Endothelial cell of umbilical vein (primary cell): ENCODE data around the gene LRRC28. TPM values are rescaled to one million over a fixed set of nuclear protein-coding genes. Genes with fewer than 3 reads are reported as not detected.

Experiments
- BruUV-seq: library from RNA; stranded (reverse); fragments of 400-500 nt; replicated peaks from 2 replicates; lab custom pipeline; 2021; lab: Mats Ljungman, UMichigan
- CTCF ChIA-PET: fragments of 300-600, 350-600 bp; sonication (Branson Sonifier 250); formaldehyde crosslinking; loops from one replicate; lab custom pipeline; 2021; ENCODE audit warnings: antibody characterized with exemption, inconsistent platforms; lab: Charles Lee
- POLR2A ChIA-PET: fragments of 300-600, 350-600 bp; sonication (Branson Sonifier 250); formaldehyde crosslinking; loops from one replicate; lab custom pipeline; 2021; ENCODE audit warnings: antibody characterized with exemption, inconsistent platforms; lab: Charles Lee
- DNase-seq: peaks from one replicate; pipeline ENCODE4 v3.0.0-alpha.2; 2011; ENCODE audit warnings: low read depth, low spot score
- FAIRE-seq: peaks from 2 replicates; lab custom pipeline; 2011; peaks lifted over from hg19 to GRCh38; lab: Jason Lieb, UNC
- H2AFZ ChIP-seq: 2 replicates; pipeline ENCODE4 v1.6.0; 2012; ENCODE audit warnings: low read depth, low read length, control low read depth, inconsistent platforms
- H3K27ac ChIP-seq: 2 replicates; pipeline ENCODE4 v1.5.1; 2011; ENCODE audit warnings: low read depth, mild to moderate bottlenecking, control low read depth, low read length, moderate library complexity; ENCODE audit not compliant: insufficient read depth
- H3K27me3 ChIP-seq, 2 experiments: 2 replicates each; pipeline versions ENCODE4 v1.6.0 to v1.6.1; 2011; ENCODE audit warnings: low read length in 2 of 2, mixed read lengths in 1 of 2; ENCODE audit not compliant: control insufficient read depth in 2 of 2, insufficient read depth in 2 of 2
- H3K36me3 ChIP-seq, 2 experiments: 2 replicates in 1 of 2; 3 replicates in 1 of 2; pipeline ENCODE4 v1.5.1; 2011; ENCODE audit warnings: low read length in 2 of 2, mild to moderate bottlenecking in 1 of 2, moderate library complexity in 1 of 2; ENCODE audit not compliant: control insufficient read depth in 2 of 2, insufficient read depth in 2 of 2; ENCODE audit errors: extremely low read depth in 1 of 2
- H3K4me1 ChIP-seq: 3 replicates; pipeline ENCODE4 v1.5.1; 2011; ENCODE audit warnings: mild to moderate bottlenecking, low read length; ENCODE audit not compliant: control insufficient read depth, insufficient read depth; ENCODE audit errors: extremely low read depth
- H3K4me2 ChIP-seq: 2 replicates; pipeline ENCODE4 v1.6.1; 2011; ENCODE audit warnings: low read length, control low read depth, mixed read lengths; ENCODE audit not compliant: insufficient read depth
- H3K4me3 ChIP-seq, 3 experiments: fragments of 200-600 bp in 1 of 3; sonication (generic), shearing (Covaris generic) in 1 of 3; replicated peaks in 1 of 3; 2 replicates each; pipeline ENCODE4 v1.5.1; 2011 to 2016; ENCODE audit warnings: control low read depth in 3 of 3, low read length in 3 of 3, mild to moderate bottlenecking in 2 of 3, inconsistent platforms in 1 of 3, low read depth in 1 of 3, moderate library complexity in 1 of 3; ENCODE audit not compliant: insufficient read depth in 1 of 3
- H3K79me2 ChIP-seq: 2 replicates; pipeline ENCODE4 v1.6.0; 2012; ENCODE audit warnings: low read length, inconsistent platforms; ENCODE audit not compliant: control insufficient read depth, insufficient read depth
- H3K9ac ChIP-seq: replicated peaks from 2 replicates; pipeline ENCODE3; 2011; ENCODE audit warnings: low read length, control low read depth; ENCODE audit not compliant: insufficient read depth; ENCODE audit errors: extremely low read depth
- H3K9me1 ChIP-seq: replicated peaks from 3 replicates; pipeline ENCODE4 v1.6.0; 2011; ENCODE audit warnings: mild to moderate bottlenecking, low read length; ENCODE audit not compliant: control insufficient read depth, insufficient read depth; ENCODE audit errors: extremely low read depth
- H3K9me3 ChIP-seq: replicated peaks from 2 replicates; pipeline ENCODE4 v1.5.1; 2012; ENCODE audit warnings: low read length, inconsistent platforms; ENCODE audit not compliant: control insufficient read depth, insufficient read depth
- H4K20me1 ChIP-seq: replicated peaks from 2 replicates; pipeline ENCODE3; 2011; ENCODE audit warnings: mild to moderate bottlenecking, low read length; ENCODE audit not compliant: control insufficient read depth, insufficient read depth; ENCODE audit errors: extremely low read depth
- EZH2 ChIP-seq: IDR thresholded peaks from 2 replicates; pipeline ENCODE4 v1.6.1; 2012; ENCODE audit warnings: borderline replicate concordance, low read depth, mild to moderate bottlenecking, moderate library complexity, low read length, inconsistent platforms; ENCODE audit not compliant: severe bottlenecking
- FOS ChIP-seq: IDR thresholded peaks from 2 replicates; pipeline ENCODE4 v1.6.1; 2011; ENCODE audit warnings: mild to moderate bottlenecking, low read length, moderate library complexity, borderline replicate concordance; ENCODE audit not compliant: insufficient read depth
- GATA2 ChIP-seq: IDR thresholded peaks from 2 replicates; pipeline ENCODE4 v1.7.0; 2011; ENCODE audit warnings: low read depth, mild to moderate bottlenecking, moderate library complexity, mixed read lengths, low read length; ENCODE audit not compliant: insufficient read length, insufficient read depth
- JUN ChIP-seq: IDR thresholded peaks from 2 replicates; pipeline ENCODE4 v1.6.1; 2011; ENCODE audit warnings: borderline replicate concordance, low read depth; ENCODE audit not compliant: insufficient read length, insufficient read depth
- MYC ChIP-seq: IDR thresholded peaks from one replicate; pipeline ENCODE4 v1.6.1; 2011; ENCODE audit warnings: mild to moderate bottlenecking, low read depth, low read length
- POLR2A ChIP-seq: IDR thresholded peaks from 2 replicates; pipeline ENCODE4 v1.6.1; 2012; ENCODE audit warnings: low read depth, mild to moderate bottlenecking, control low read depth, low read length
- POLR2AphosphoS5 ChIP-seq: IDR thresholded peaks from 2 replicates; pipeline ENCODE4 v1.6.1; 2012; ENCODE audit warnings: low read depth, mild to moderate bottlenecking, control low read depth, low read length, moderate library complexity; ENCODE audit not compliant: insufficient read depth
- dilution Hi-C: fragments of 300-500 bp; cut with MboI; formaldehyde crosslinking; loops from one replicate; pipeline ENCODE4 v1.15.0; 2019; ENCODE audit warnings: low sequenced_read_pairs; ENCODE audit not compliant: extremely low pct_ligation_motif_present
- intact Hi-C: fragments of 100-400 bp; cut with micrococcal nuclease; formaldehyde crosslinking; loops from one replicate; pipeline ENCODE4 v1.10.0; 2022
- polyA plus RNA-seq, 4 experiments: library from polyadenylated mRNA; depleted of rRNA in 3 of 4; stranded (reverse) in 3 of 4; unstranded in 1 of 4; fragments of >200 nt; gene quantifications; 2 replicates each; pipeline versions ENCODE4 v1.2.1 to v1.2.3, GENCODE V29; 2011 to 2012; ENCODE audit warnings: missing spikeins in 1 of 4
- total RNA-seq: library from RNA; stranded (reverse); gene quantifications from 2 replicates; pipeline ENCODE4 v1.2.3, GENCODE V29; 2021
- TF ChIP-seq, protein P1 (sequence below): IDR thresholded peaks from 2 replicates; pipeline ENCODE4 v1.6.1; 2011; ENCODE audit not compliant: insufficient read depth, insufficient read length
- TF ChIP-seq, protein P2 (sequence below), 2 donors: IDR thresholded peaks; 1 replicate in 1 of 2; 2 replicates in 1 of 2; pipeline ENCODE4 v1.5.1; 2011; ENCODE audit warnings: low read length in 2 of 2, mild to moderate bottlenecking in 2 of 2, moderate library complexity in 2 of 2, control low read depth in 1 of 2, inconsistent platforms in 1 of 2, low read depth in 1 of 2; ENCODE audit not compliant: insufficient read depth in 1 of 2; ENCODE audit errors: extremely low read depth in 1 of 2

The LRRC28 gene
- total and polyA plus RNA-seq, 2 donors (not counting 3 experiments of a cell fraction or from before 2014, with no cell fraction given) = 19.6 to 26.7 TPM

DNA sequence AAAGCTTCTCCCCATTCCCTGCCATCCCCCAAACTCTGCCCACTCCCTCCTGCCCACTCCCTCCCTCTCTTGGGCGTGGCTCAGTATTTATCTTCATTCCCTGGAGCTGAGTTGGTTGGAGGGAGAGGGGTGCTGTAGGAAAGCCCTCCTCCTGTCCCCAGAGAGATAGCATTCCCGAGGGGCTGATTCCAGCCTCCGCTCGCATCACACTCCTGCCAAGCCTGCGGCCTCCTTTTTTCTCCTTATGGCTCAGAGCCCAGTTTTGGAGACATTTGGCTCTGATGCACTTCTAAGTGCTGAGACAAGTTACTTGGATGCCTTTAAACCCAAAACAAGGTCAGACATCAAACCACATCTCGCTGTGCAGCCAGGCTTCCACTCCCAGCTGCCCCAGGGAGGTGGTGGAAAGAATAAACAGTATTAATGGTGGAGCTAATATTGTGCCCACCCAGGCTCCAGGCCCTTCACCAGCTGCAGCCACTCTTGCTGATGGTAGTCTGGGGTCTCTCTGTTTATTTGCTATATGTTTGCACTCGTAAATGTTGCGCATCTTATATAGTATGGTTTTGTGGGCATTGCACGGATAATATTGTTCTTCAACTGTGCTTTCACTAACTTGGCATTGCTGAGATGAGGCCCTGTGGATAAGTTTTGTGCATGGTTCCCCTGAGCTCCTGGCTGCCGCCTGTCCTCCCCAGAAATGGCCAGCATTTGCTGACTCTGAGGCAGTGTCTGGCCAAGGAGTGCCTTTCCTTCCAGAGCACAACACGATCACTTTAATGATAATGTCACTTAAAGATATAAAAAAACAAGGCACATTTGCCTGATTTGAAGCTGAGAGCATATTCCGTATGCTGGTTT, 157.2 kb downstream of the LRRC28 start:
- TF ChIP-seq EZH2 (no peak), POLR2A (no peak), GATA2 (no peak), POLR2AphosphoS5 (no peak), JUN (no peak), MYC (no peak), FOS (no peak)
- TF ChIP-seq, protein P1, sequence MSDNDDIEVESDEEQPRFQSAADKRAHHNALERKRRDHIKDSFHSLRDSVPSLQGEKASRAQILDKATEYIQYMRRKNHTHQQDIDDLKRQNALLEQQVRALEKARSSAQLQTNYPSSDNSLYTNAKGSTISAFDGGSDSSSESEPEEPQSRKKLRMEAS = no peak
- TF ChIP-seq, protein P2, sequence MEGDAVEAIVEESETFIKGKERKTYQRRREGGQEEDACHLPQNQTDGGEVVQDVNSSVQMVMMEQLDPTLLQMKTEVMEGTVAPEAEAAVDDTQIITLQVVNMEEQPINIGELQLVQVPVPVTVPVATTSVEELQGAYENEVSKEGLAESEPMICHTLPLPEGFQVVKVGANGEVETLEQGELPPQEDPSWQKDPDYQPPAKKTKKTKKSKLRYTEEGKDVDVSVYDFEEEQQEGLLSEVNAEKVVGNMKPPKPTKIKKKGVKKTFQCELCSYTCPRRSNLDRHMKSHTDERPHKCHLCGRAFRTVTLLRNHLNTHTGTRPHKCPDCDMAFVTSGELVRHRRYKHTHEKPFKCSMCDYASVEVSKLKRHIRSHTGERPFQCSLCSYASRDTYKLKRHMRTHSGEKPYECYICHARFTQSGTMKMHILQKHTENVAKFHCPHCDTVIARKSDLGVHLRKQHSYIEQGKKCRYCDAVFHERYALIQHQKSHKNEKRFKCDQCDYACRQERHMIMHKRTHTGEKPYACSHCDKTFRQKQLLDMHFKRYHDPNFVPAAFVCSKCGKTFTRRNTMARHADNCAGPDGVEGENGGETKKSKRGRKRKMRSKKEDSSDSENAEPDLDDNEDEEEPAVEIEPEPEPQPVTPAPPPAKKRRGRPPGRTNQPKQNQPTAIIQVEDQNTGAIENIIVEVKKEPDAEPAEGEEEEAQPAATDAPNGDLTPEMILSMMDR (IDR thresholded peaks at IDR 0.05; ENCODE audit: extremely low read depth in 1 of 2, insufficient read depth in 1 of 2, low read depth in 1 of 2, low read length in 2 of 2) = no peak
- intact Hi-C loops = loop anchor here (1.0 to 5.0 kb wide), 2 partner anchors 159 to 296 kb away; partner anchors contain the start of gene MEF2A
- no peaks in the 10 kb centered on the region for H3K79me2 ChIP-seq
- ChIA-PET POLR2A (interaction anchor here (1.2 kb wide), 1 partner anchor 295 kb away, joined by 3 read pairs; no protein-coding TSS in a partner anchor), CTCF (interaction anchor here (0.8 to 4.9 kb wide), 24 partner anchors 10 to 347 kb away, joined by 3 to 121 read pairs (median 4); partner anchors contain the start of gene MEF2A)
- H3K4me3 ChIP-seq = no peak overlapping the region
- H3K27me3 ChIP-seq = no peaks in the 10 kb centered on the region
- no peak overlapping the region for H3K9ac ChIP-seq
- dilution Hi-C loops = no loop called here
- no peaks in the 10 kb centered on the region for H3K9me3 ChIP-seq
- DNase-seq (no peak), FAIRE-seq (no peak)
- H4K20me1 ChIP-seq = no peaks in the 10 kb centered on the region
- no peaks in the 10 kb centered on the region for H3K9me1 ChIP-seq
- no peak overlapping the region for H3K27ac ChIP-seq
- no peak overlapping the region for H3K4me2 ChIP-seq
- H2AFZ ChIP-seq = peak overlapping the region; percentile 27
- no TSS peak for BruUV-seq
- H3K4me1 ChIP-seq = no peaks in the 10 kb centered on the region
- no peaks in the 10 kb centered on the region for H3K36me3 ChIP-seq
